SK-N-MC (cell line): ENCODE measurements around the gene YBEY.

Source experiments
- EZH2 ChIP-seq: fragments of 200-600 bp; sonication (generic); IDR thresholded peaks from one replicate; pipeline ENCODE4 v1.6.1; 2017; ENCODE audit warnings: antibody characterized with exemption
- FOXP2 ChIP-seq: optimal IDR thresholded peaks from 2 replicates; pipeline ENCODE3; 2011; ENCODE audit warnings: mild to moderate bottlenecking, moderate library complexity; ENCODE audit not compliant: insufficient read depth; ENCODE audit errors: extremely low read length, control extremely low read depth
- POLR2AphosphoS5 ChIP-seq: IDR thresholded peaks from 2 replicates; pipeline ENCODE4 v1.6.1; 2012; ENCODE audit warnings: mild to moderate bottlenecking, low read depth, low read length, borderline replicate concordance

GRCh38 chr21:46311568-46311967 is 25.4 kb downstream of the YBEY start:
- TF ChIP-seq EZH2 = no peak
- TF ChIP-seq POLR2AphosphoS5 = no peak
- TF ChIP-seq FOXP2 = no peak
